ENCODE measurements around the gene IQCB1.
A peak's percentile ranks its signal among the peaks of the same experiment; 100 is the strongest.
"Not testable (repeated sequence)": the region's sequence is repeated elsewhere in the genome, so short reads cannot be mapped to it uniquely, and the experiment has no call there.

The IQCB1 gene

GRCh38 chr3:121803771-121804320, 31.0 kb downstream of the IQCB1 start:
- DNase-seq, result no peak

- no peak for DNase-seq
Measured at GRCh38 chr3:121800906-121801305, 34.0 kb downstream of the IQCB1 start.

- DNase-seq, result no peak
Measured at GRCh38 chr3:121796970-121797369, 37.9 kb downstream of the IQCB1 start.

GRCh38 chr3:121794264-121794983, 40.4 kb downstream of the IQCB1 start:
- DNase-seq, result no peak

GRCh38 chr3:121793078-121793477, 41.8 kb downstream of the IQCB1 start:
- no peak for DNase-seq

- no peak for DNase-seq
Measured at GRCh38 chr3:121786485-121786884, 48.4 kb downstream of the IQCB1 start.

GRCh38 chr3:121782784-121783183, 52.1 kb downstream of the IQCB1 start:
- not testable (repeated sequence) for DNase-seq

- DNase-seq, result no peak
Measured at GRCh38 chr3:121781611-121782010, 53.2 kb downstream of the IQCB1 start.

GRCh38 chr3:121775095-121775494, 59.8 kb downstream of the IQCB1 start:
- DNase-seq, result not testable (repeated sequence)

GRCh38 chr3:121769246-121769645, 65.6 kb downstream of the IQCB1 start:
- no peak for DNase-seq

GRCh38 chr3:121768452-121768851, 66.4 kb downstream of the IQCB1 start:
- no peak for DNase-seq

GRCh38 chr3:121759541-121760202, 75.2 kb downstream of the IQCB1 start:
- DNase-seq, result peak; percentile 77

- peak; percentile 61 for DNase-seq
Measured at GRCh38 chr3:121758727-121759450, 76.0 kb downstream of the IQCB1 start.

- no peak for DNase-seq
Measured at GRCh38 chr3:121757812-121758545, 76.9 kb downstream of the IQCB1 start.

GRCh38 chr3:121757087-121757811, 77.6 kb downstream of the IQCB1 start:
- DNase-seq, result peak; percentile 28

GRCh38 chr3:121752772-121753171, 82.1 kb downstream of the IQCB1 start:
- no peak for DNase-seq

GRCh38 chr3:121752261-121752660, 82.6 kb downstream of the IQCB1 start:
- no peak for DNase-seq

GRCh38 chr3:121750087-121750415, 84.8 kb downstream of the IQCB1 start:
- DNase-seq, result no peak

GRCh38 chr3:121749276-121750086, 85.4 kb downstream of the IQCB1 start, which contains the start of gene GOLGB1:
Gene GOLGB1, minus strand, starts transcription at chr3:121749741. Its CDS starts 18,770 bp downstream, at chr3:121730971.
- DNase-seq, result peak; percentile 100

GRCh38 chr3:121748680-121749275, 86.1 kb downstream of the IQCB1 start:
- DNase-seq, result no peak

GRCh38 chr3:121747976-121748375, 86.9 kb downstream of the IQCB1 start:
- DNase-seq, result no peak
